ENCODE measurements around the gene CCSER1.

The CCSER1 gene

DNA sequence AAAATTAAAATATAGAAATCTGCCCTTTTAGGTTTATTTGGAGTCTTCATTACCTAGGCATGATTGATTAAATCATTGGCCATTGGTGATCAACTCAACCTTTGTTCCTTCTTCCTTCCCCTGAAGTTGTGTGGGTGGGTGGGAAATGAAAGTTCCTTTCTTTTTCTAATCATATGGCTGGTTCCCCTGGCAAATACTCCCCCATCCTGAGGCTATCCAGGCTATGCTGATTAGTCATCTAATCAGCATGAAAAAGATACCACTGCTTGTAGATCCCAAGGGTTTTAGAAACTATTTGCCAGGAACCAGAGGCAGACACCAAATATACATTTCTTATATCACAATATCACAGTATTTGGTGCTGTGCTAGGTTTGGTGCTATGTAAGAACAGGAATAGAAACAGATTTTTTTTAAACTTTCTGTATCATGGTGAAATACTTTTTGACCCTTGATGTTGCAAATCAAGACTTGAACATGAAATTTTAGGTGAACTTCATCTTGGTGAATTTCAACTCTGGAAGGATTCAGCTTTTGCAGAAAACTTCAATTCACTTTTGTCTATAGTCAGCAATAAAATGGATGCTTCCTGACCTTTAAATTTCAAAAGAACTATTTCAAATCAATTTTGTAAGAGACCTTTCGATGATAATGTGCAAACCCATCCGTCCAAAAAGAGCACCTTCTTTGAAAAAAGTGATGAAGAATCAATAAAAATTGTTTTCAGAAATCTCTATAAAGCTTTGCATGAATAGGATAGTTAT is 71.1 kb downstream of the CCSER1 start:
- Histone ChIP-seq H3K27me3 (ENCODE audit: low read depth, low read length) (no peaks in the 10 kb centered on the region), H3K27ac (ENCODE audit: low read length) (no peak overlapping the region), H3K9me3 (ENCODE audit: control insufficient read depth in 1 of 2, low read length in 2 of 2) (no peaks in the 10 kb centered on the region), H3K36me3 (ENCODE audit: control insufficient read depth in 1 of 2, insufficient read depth in 2 of 2, low read length in 2 of 2) (no peaks in the 10 kb centered on the region), H3K4me1 (ENCODE audit: control insufficient read depth in 1 of 2, insufficient read depth in 2 of 2, low read length in 2 of 2) (no peaks in the 10 kb centered on the region), H3K4me3 (ENCODE audit: low read depth in 1 of 2, low read length in 2 of 2) (no peak overlapping the region)

DNA sequence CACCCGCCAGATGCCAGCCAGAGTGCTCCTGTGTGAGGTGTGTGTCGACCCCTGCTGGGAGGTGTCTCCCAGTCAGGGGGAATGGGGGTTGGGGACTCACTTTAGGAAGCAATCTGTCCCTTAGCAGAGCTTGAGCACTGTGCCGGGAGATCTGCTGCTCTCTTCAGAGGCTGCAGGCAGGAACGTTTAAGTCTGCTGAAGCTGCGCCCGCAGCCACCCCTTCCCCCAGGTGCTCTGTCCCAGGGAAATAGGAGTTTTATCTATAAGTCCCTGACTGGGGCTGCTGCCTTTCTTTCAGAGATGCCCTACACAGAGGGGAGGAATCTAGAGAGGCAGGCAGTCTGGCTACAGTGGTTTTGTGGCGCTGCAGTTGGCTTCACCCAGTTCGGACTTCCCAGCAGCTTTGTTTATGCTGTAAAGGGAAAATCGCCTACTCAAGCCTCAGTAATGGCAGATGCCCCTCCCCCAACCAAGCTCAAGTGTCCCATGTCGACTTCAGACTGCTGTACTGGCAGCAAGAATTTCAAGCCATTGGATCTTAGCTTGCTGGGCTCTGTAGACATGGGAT is 80.8 kb downstream of the CCSER1 start:
- Histone ChIP-seq H3K4me1 (ENCODE audit: control insufficient read depth in 1 of 2, insufficient read depth in 2 of 2, low read length in 2 of 2) (no peaks in the 10 kb centered on the region), H3K36me3 (ENCODE audit: control insufficient read depth in 1 of 2, insufficient read depth in 2 of 2, low read length in 2 of 2) (no peaks in the 10 kb centered on the region), H3K27ac (ENCODE audit: low read length) (no peak overlapping the region), H3K9me3 (ENCODE audit: control insufficient read depth in 1 of 2, low read length in 2 of 2) (peaks cover 0 to 5% of the 10 kb centered on the region in 2 donors), H3K27me3 (ENCODE audit: low read depth, low read length) (no peaks in the 10 kb centered on the region), H3K4me3 (ENCODE audit: low read depth in 1 of 2, low read length in 2 of 2) (no peak overlapping the region)

DNA sequence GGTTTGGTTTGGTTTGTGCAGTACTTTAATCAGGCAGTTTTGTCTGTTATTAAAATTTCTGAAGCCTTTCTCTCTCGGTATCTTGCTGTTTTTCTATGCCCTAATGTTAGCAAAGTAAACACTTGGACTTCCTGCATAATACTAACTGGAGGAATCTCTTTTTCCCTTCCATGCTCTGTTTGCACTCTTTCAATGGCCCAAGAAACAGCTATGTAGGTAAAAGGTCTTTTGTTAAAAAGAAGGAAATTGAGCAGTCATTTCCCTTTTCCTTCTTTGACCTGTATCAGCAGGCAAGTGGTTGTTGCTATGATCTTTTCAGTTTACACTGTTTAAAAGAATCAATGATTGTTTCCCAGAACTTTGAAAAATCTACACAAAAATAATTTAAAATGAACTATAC is 82.7 kb downstream of the CCSER1 start:
- H3K4me1 ChIP-seq (ENCODE audit: control insufficient read depth in 1 of 2, insufficient read depth in 2 of 2, low read length in 2 of 2): no peaks in the 10 kb centered on the region
- H3K4me3 ChIP-seq (ENCODE audit: low read depth in 1 of 2, low read length in 2 of 2): no peak overlapping the region
- H3K36me3 ChIP-seq (ENCODE audit: control insufficient read depth in 1 of 2, insufficient read depth in 2 of 2, low read length in 2 of 2): no peaks in the 10 kb centered on the region
- no peaks in the 10 kb centered on the region for H3K27me3 ChIP-seq (ENCODE audit: low read depth, low read length)
- peaks cover 0 to 2% of the 10 kb centered on the region in 2 donors for H3K9me3 ChIP-seq (ENCODE audit: control insufficient read depth in 1 of 2, low read length in 2 of 2)
- H3K27ac ChIP-seq (ENCODE audit: low read length): no peak overlapping the region

DNA sequence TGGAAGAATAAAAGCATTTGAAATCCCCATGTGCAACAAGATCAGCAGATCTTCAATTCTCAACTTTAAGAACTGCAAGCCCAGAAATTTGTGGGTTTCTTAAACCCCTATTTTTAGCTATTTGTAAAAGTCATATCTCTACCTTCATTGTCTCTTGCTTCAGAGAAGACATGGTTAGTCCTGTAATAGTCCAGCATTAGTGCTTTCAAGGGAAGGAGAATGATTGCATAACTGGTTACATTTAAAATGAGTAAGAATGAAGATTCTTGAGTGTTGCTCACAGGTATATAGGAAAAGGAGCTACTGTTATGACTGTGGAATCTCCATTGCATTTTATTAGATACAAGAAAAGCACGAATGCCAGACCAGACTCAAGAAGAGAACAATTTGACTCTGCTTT is 84.0 kb downstream of the CCSER1 start:
- H3K4me3 ChIP-seq (ENCODE audit: low read depth in 1 of 2, low read length in 2 of 2): no peak overlapping the region
- no peaks in the 10 kb centered on the region for H3K36me3 ChIP-seq (ENCODE audit: control insufficient read depth in 1 of 2, insufficient read depth in 2 of 2, low read length in 2 of 2)
- no peak overlapping the region for H3K27ac ChIP-seq (ENCODE audit: low read length)
- H3K4me1 ChIP-seq (ENCODE audit: control insufficient read depth in 1 of 2, insufficient read depth in 2 of 2, low read length in 2 of 2): no peaks in the 10 kb centered on the region
- no peaks in the 10 kb centered on the region for H3K27me3 ChIP-seq (ENCODE audit: low read depth, low read length)
- peaks cover 0 to 2% of the 10 kb centered on the region in 2 donors for H3K9me3 ChIP-seq (ENCODE audit: control insufficient read depth in 1 of 2, low read length in 2 of 2)

DNA sequence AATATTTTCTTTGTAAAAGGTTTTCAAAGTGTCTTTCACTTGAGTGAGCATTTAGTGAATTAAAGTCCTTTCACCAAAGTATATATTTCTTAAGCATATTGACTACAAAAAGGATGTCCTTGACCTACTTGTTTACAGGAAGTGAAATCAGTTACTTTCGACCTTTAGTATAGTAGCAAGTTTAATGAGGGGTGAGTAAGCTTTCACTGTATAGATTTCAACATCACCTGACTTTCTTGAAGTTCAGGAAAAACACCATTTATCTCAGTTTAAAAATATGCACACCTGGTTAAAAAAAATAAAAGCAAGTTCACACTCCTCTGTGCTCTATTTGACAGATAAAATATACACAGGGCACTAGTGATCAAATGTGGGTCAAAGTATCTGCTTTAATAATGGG is 88.1 kb downstream of the CCSER1 start:
- Histone ChIP-seq H3K27me3 (ENCODE audit: low read depth, low read length) (no peaks in the 10 kb centered on the region), H3K9me3 (ENCODE audit: control insufficient read depth in 1 of 2, low read length in 2 of 2) (no peaks in the 10 kb centered on the region), H3K36me3 (ENCODE audit: control insufficient read depth in 1 of 2, insufficient read depth in 2 of 2, low read length in 2 of 2) (no peaks in the 10 kb centered on the region), H3K4me1 (ENCODE audit: control insufficient read depth in 1 of 2, insufficient read depth in 2 of 2, low read length in 2 of 2) (no peaks in the 10 kb centered on the region), H3K4me3 (ENCODE audit: low read depth in 1 of 2, low read length in 2 of 2) (no peak overlapping the region), H3K27ac (ENCODE audit: low read length) (no peak overlapping the region)

DNA sequence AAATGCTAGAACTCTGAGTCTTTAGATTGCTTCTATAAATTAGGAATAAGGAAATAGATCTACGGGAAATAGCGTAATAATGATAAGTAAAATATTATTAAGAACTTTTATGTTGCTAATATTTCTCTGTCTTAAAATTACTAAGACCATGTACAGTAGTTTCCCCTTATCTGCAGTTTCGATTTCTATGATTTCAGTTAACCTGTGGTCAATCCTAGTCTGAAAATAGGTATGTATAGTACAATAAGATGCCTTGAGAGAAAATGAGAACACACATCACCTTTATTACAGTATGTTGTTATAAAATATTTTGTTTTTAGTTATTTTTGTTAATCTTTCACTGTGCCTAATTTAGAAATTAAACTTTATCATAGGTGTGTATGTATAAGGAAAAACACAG is 92.6 kb downstream of the CCSER1 start:
- no peaks in the 10 kb centered on the region for H3K9me3 ChIP-seq (ENCODE audit: control insufficient read depth in 1 of 2, low read length in 2 of 2)
- H3K27ac ChIP-seq (ENCODE audit: low read length): no peak overlapping the region
- no peak overlapping the region for H3K4me3 ChIP-seq (ENCODE audit: low read depth in 1 of 2, low read length in 2 of 2)
- H3K4me1 ChIP-seq (ENCODE audit: control insufficient read depth in 1 of 2, insufficient read depth in 2 of 2, low read length in 2 of 2): no peaks in the 10 kb centered on the region
- no peaks in the 10 kb centered on the region for H3K36me3 ChIP-seq (ENCODE audit: control insufficient read depth in 1 of 2, insufficient read depth in 2 of 2, low read length in 2 of 2)
- no peaks in the 10 kb centered on the region for H3K27me3 ChIP-seq (ENCODE audit: low read depth, low read length)

DNA sequence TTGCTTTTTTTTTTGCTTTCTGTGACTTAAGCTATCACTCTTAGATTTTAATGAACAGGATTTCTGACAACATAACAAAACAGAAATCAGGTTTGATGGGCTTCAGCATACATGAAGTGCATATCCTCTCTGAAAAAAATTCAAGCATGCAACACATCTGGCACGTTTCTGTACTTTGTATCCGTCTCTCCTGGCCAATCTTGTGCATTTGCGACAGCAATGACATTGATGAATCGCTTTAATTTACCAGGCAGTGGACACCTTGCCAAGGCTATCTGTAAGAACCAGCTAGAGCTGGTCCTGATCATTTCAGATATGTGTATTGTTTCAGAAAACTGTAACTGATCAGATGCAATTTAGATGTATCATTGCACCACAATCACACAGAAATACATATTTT is 93.3 kb downstream of the CCSER1 start:
- Histone ChIP-seq H3K4me1 (ENCODE audit: control insufficient read depth in 1 of 2, insufficient read depth in 2 of 2, low read length in 2 of 2) (no peaks in the 10 kb centered on the region), H3K36me3 (ENCODE audit: control insufficient read depth in 1 of 2, insufficient read depth in 2 of 2, low read length in 2 of 2) (no peaks in the 10 kb centered on the region), H3K9me3 (ENCODE audit: control insufficient read depth in 1 of 2, low read length in 2 of 2) (no peaks in the 10 kb centered on the region), H3K27me3 (ENCODE audit: low read depth, low read length) (no peaks in the 10 kb centered on the region), H3K27ac (ENCODE audit: low read length) (no peak overlapping the region), H3K4me3 (ENCODE audit: low read depth in 1 of 2, low read length in 2 of 2) (no peak overlapping the region)

DNA sequence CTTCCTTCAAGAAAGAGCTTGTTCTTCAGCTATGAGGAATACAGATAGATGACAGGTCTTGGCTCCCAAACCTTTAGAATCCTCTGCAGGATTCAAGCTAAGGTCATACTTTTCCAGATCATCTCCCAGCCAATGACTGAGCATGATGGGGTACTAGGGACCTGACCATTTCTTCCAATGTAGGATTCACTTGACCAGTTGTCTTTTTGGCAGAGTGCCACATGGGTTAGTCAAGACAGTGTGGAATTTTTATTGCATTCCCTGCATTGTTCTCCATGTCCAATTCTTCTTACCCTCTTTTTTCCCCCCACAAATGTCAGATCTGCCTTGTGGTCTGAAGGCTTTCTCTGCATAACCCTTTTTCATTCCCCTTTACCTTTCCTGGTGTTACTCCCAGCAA is 99.5 kb downstream of the CCSER1 start:
- no peaks in the 10 kb centered on the region for H3K9me3 ChIP-seq (ENCODE audit: control insufficient read depth in 1 of 2, low read length in 2 of 2)
- no peak overlapping the region for H3K4me3 ChIP-seq (ENCODE audit: low read depth in 1 of 2, low read length in 2 of 2)
- H3K27ac ChIP-seq (ENCODE audit: low read length): no peak overlapping the region
- H3K4me1 ChIP-seq (ENCODE audit: control insufficient read depth in 1 of 2, insufficient read depth in 2 of 2, low read length in 2 of 2): no peaks in the 10 kb centered on the region
- no peaks in the 10 kb centered on the region for H3K27me3 ChIP-seq (ENCODE audit: low read depth, low read length)
- H3K36me3 ChIP-seq (ENCODE audit: control insufficient read depth in 1 of 2, insufficient read depth in 2 of 2, low read length in 2 of 2): no peaks in the 10 kb centered on the region

DNA sequence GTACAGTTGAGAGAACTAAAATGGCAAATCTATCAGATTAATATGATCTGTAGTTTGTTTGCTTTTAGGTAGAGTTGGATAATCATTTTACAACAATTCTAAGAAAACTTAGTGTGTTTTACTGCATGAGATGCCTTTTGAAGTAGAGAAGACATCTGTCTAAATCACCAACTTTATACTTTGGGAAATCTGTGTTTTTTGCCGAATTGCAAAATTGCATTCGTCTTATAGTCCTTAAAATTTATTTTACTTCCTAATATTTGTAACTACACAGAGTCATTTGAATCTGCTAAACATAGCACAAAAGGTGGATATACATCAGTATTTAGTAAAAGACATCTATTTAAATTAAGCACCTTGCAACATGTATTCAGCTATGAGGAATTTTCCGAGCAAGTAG is 100.0 kb downstream of the CCSER1 start:
- Histone ChIP-seq H3K4me3 (ENCODE audit: low read depth in 1 of 2, low read length in 2 of 2) (no peak overlapping the region), H3K9me3 (ENCODE audit: control insufficient read depth in 1 of 2, low read length in 2 of 2) (no peaks in the 10 kb centered on the region), H3K36me3 (ENCODE audit: control insufficient read depth in 1 of 2, insufficient read depth in 2 of 2, low read length in 2 of 2) (no peaks in the 10 kb centered on the region), H3K27ac (ENCODE audit: low read length) (no peak overlapping the region), H3K27me3 (ENCODE audit: low read depth, low read length) (no peaks in the 10 kb centered on the region), H3K4me1 (ENCODE audit: control insufficient read depth in 1 of 2, insufficient read depth in 2 of 2, low read length in 2 of 2) (no peaks in the 10 kb centered on the region)

DNA sequence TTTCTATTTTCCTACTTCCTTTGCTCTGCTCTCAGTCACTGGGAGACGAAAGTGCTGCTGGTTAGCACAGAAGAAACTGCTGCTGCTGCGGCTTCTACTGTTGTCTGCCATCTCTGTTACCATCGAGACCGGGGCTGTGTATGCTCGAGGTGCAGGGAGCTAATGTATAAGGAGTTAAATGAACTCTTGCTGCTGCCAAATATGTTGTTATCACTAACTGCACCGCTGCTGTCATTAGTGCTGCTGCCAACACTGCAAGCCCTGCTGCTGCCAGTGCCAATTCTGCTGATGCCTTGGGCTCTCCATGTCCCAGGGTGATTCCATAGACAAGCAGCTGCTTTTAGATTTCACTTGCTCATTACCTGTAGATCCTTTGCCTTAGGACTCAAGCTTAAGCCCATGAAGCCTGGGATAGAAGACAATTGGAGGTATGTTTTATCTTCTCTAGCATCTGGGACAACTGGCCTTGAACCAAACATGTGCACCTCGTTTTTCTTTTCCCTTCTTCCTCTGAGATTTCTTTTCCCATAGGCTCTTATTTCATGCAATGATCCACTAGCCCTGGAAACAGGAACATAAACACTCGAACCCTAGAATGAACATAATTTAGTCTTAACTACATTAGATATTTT is 107.8 kb downstream of the CCSER1 start:
- H3K36me3 ChIP-seq (ENCODE audit: control insufficient read depth in 1 of 2, insufficient read depth in 2 of 2, low read length in 2 of 2): no peaks in the 10 kb centered on the region
- no peaks in the 10 kb centered on the region for H3K4me1 ChIP-seq (ENCODE audit: control insufficient read depth in 1 of 2, insufficient read depth in 2 of 2, low read length in 2 of 2)
- no peak overlapping the region for H3K4me3 ChIP-seq (ENCODE audit: low read depth in 1 of 2, low read length in 2 of 2)
- H3K27me3 ChIP-seq (ENCODE audit: low read depth, low read length): no peaks in the 10 kb centered on the region
- H3K9me3 ChIP-seq (ENCODE audit: control insufficient read depth in 1 of 2, low read length in 2 of 2): no peaks in the 10 kb centered on the region
- H3K27ac ChIP-seq (ENCODE audit: low read length): no peak overlapping the region

DNA sequence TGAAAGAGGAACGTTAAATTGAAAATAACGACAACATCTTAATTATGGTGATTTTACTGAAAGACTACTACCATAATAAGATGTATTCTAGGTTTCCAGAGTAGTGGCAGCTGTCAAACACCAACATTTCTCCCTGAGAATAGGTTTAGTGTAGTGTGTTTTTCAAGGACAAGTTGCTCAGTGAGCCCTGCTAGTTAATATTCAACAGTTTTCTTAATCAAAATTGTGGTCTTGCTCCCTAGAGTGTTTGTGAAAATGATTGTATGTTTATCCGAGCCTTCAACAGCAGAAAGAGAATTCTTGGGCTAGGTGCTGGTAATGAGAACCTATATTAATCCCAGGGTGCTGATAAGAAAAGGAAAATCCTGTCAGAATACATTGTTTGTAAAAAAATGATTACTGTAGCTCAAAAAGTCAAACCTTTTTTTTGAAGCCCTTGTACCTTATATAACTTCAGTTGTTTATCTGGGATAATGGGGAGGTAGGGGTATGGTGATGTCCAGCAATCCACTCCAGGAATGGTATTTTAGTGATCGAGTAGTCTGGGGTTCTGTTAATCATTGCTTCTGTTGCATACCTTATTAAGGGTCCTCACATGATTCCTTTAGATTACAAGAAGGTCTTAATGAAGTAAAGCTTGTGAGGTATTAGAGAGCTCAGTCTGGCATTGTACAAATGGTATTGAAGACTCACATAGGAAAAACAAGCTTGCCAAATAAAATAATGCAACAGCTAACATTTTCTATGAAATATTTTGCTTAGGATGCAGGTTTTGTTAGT is 110.7 kb downstream of the CCSER1 start:
- H3K27ac ChIP-seq (ENCODE audit: low read length): no peak overlapping the region
- no peak overlapping the region for H3K4me3 ChIP-seq (ENCODE audit: low read depth in 1 of 2, low read length in 2 of 2)
- no peaks in the 10 kb centered on the region for H3K4me1 ChIP-seq (ENCODE audit: control insufficient read depth in 1 of 2, insufficient read depth in 2 of 2, low read length in 2 of 2)
- H3K36me3 ChIP-seq (ENCODE audit: control insufficient read depth in 1 of 2, insufficient read depth in 2 of 2, low read length in 2 of 2): no peaks in the 10 kb centered on the region
- no peaks in the 10 kb centered on the region for H3K9me3 ChIP-seq (ENCODE audit: control insufficient read depth in 1 of 2, low read length in 2 of 2)
- no peaks in the 10 kb centered on the region for H3K27me3 ChIP-seq (ENCODE audit: low read depth, low read length)
